Prostate gland (tissue), 2 donors: ENCODE data around the gene CDH6. TPM values are rescaled to one million over a fixed set of nuclear protein-coding genes. Genes with fewer than 3 reads are reported as not detected.
A peak's percentile ranks its signal among the peaks of the same experiment; 100 is the strongest.

ENCODE experiments used
- DNase-seq: peaks from one replicate; pipeline ENCODE4 v3.0.0-alpha.2; 2019; ENCODE audit warnings: low spot score
- H3K27ac ChIP-seq, 2 donors: fragments of 200-600 bp; sonication (generic); 2 replicates each; pipeline ENCODE4 v1.5.1; 2017 to 2019
- H3K27me3 ChIP-seq: fragments of 200-600 bp; sonication (generic); replicated peaks from 2 replicates; pipeline ENCODE4 v1.5.1; 2019; ENCODE audit not compliant: insufficient read depth
- H3K36me3 ChIP-seq, 2 donors: fragments of 200-600 bp; sonication (generic); 1 replicate in 1 of 2; 2 replicates in 1 of 2; pipeline versions ENCODE4 v1.5.1 to v1.8.1; 2017 to 2019
- H3K4me1 ChIP-seq: fragments of 200-600 bp; sonication (generic); replicated peaks from 2 replicates; pipeline ENCODE4 v1.5.1; 2019
- H3K4me3 ChIP-seq, 2 donors: fragments of 200-600 bp; sonication (generic); 2 replicates each; pipeline ENCODE4 v1.5.1; 2017 to 2019
- H3K9me3 ChIP-seq: fragments of 200-600 bp; sonication (generic); 2 replicates; pipeline ENCODE4 v1.5.1; 2017
- POLR2A ChIP-seq: fragments of 450-650 bp; IDR thresholded peaks from one replicate; pipeline ENCODE4 v1.6.1; 2016; ENCODE audit warnings: antibody characterized with exemption, mild to moderate bottlenecking
- POLR2AphosphoS5 ChIP-seq: sonication (generic); formaldehyde crosslinking; IDR thresholded peaks from one replicate; pipeline ENCODE4 v1.6.1; 2017; ENCODE audit warnings: antibody characterized with exemption
- WGBS: methylation state at CpG from one replicate; pipeline ENCODE4 v1.1.5; 2018; 5-methylcytosine and 5-hydroxymethylcytosine counted together
- intact Hi-C: fragments of 100-400 bp; cut with DNase I; formaldehyde crosslinking; loops from one replicate; pipeline ENCODE4 v1.14.2; 2022
- total RNA-seq, 2 donors: library from RNA; depleted of rRNA; stranded (reverse); fragments of >200 nt; gene quantifications; one replicate each; pipeline ENCODE4 v1.1.0, GENCODE V29; 2016
- TF ChIP-seq, protein P1 (sequence below), 4 experiments: fragments of 200-600 bp in 2 of 4; fragments of 450-650 bp in 2 of 4; sonication (generic) in 2 of 4; IDR thresholded peaks; 1 replicate in 3 of 4; 2 replicates in 1 of 4; pipeline ENCODE4 v1.5.1; 2016 to 2019; ENCODE audit warnings: antibody characterized with exemption in 4 of 4, mild to moderate bottlenecking in 2 of 4, moderate library complexity in 2 of 4

Gene CDH6
- total RNA-seq, 2 donors from 2014 or later = 1.2 to 2.3 TPM

DNA sequence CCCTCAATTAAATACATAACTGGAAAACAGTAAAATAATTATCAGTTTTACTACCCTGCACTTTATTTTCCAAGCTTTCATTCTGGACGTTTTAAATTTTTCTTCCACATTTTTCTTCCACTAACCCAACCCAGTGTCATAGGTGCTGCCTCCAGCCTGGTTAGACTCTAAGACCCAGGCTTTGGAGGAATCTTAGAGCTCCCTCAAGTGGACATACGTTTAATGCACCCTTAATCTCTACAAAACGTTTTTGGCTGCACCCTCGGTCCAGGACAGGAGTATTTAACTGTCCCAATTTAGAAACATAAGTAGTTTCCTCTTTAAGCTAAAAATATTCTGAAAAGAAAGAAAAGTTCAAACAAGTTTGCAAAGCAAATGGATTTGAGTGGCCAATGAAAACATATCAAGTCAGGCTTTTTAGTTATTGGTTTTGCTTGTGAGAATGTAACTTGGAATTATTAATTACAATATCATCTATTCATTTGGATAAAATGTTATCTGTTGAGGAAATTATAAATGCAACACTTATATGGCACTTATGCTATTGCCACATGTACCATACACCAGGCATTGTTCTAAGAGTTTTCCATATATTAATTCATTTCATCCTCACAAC lies 38.9 kb downstream of the CDH6 start:
- Histone ChIP-seq H3K9me3 (no peaks in the 10 kb centered on the region), H3K27me3 (no peaks in the 10 kb centered on the region), H3K27ac (no peak overlapping the region), H3K4me1 (no peaks in the 10 kb centered on the region), H3K36me3 (no peaks in the 10 kb centered on the region), H3K4me3 (no peak overlapping the region)
- intact Hi-C loops = no loop called here
- TF ChIP-seq POLR2AphosphoS5 (no peak), POLR2A (no peak)
- TF ChIP-seq, protein P1, sequence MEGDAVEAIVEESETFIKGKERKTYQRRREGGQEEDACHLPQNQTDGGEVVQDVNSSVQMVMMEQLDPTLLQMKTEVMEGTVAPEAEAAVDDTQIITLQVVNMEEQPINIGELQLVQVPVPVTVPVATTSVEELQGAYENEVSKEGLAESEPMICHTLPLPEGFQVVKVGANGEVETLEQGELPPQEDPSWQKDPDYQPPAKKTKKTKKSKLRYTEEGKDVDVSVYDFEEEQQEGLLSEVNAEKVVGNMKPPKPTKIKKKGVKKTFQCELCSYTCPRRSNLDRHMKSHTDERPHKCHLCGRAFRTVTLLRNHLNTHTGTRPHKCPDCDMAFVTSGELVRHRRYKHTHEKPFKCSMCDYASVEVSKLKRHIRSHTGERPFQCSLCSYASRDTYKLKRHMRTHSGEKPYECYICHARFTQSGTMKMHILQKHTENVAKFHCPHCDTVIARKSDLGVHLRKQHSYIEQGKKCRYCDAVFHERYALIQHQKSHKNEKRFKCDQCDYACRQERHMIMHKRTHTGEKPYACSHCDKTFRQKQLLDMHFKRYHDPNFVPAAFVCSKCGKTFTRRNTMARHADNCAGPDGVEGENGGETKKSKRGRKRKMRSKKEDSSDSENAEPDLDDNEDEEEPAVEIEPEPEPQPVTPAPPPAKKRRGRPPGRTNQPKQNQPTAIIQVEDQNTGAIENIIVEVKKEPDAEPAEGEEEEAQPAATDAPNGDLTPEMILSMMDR (IDR thresholded peaks at IDR 0.05) = peak in 2 of 4 experiments; percentile 34 to 40
- no peak for DNase-seq
- 2% methylated on average over 4 of the region's 4 CpGs for WGBS

GRCh38 chr5:31235381-31235780 lies 41.9 kb downstream of the CDH6 start:
- Histone ChIP-seq H3K27me3 (no peaks in the 10 kb centered on the region), H3K27ac (no peak overlapping the region), H3K4me1 (no peaks in the 10 kb centered on the region), H3K4me3 (no peak overlapping the region), H3K36me3 (no peaks in the 10 kb centered on the region), H3K9me3 (no peaks in the 10 kb centered on the region)
- no peak for TF ChIP-seq POLR2A
- TF ChIP-seq, protein P1 (IDR thresholded peaks at IDR 0.05) = no peak
- TF ChIP-seq POLR2AphosphoS5 = no peak
- intact Hi-C loops = no loop called here
- no peak for DNase-seq
- 45% methylated on average over 3 of the region's 3 CpGs for WGBS

GRCh38 chr5:31236339-31236738 lies 42.9 kb downstream of the CDH6 start:
- no peaks in the 10 kb centered on the region for H3K4me1 ChIP-seq
- no peak for DNase-seq
- intact Hi-C loops = no loop called here
- H3K9me3 ChIP-seq = no peaks in the 10 kb centered on the region
- no peaks in the 10 kb centered on the region for H3K36me3 ChIP-seq
- H3K4me3 ChIP-seq = no peak overlapping the region
- TF ChIP-seq POLR2AphosphoS5 = no peak
- no peak for TF ChIP-seq POLR2A
- TF ChIP-seq, protein P1 (IDR thresholded peaks at IDR 0.05) = no peak
- no peak overlapping the region for H3K27ac ChIP-seq
- 64% methylated on average over 6 of the region's 6 CpGs for WGBS
- no peaks in the 10 kb centered on the region for H3K27me3 ChIP-seq

GRCh38 chr5:31237174-31237573 lies 43.7 kb downstream of the CDH6 start:
- H3K27me3 ChIP-seq = no peaks in the 10 kb centered on the region
- no peaks in the 10 kb centered on the region for H3K36me3 ChIP-seq
- no peak for TF ChIP-seq POLR2AphosphoS5
- no peak for TF ChIP-seq POLR2A
- TF ChIP-seq, protein P1 (IDR thresholded peaks at IDR 0.05) = no peak
- H3K4me1 ChIP-seq = no peaks in the 10 kb centered on the region
- 60% methylated on average over 5 of the region's 5 CpGs for WGBS
- no peaks in the 10 kb centered on the region for H3K9me3 ChIP-seq
- no peak overlapping the region for H3K4me3 ChIP-seq
- intact Hi-C loops = no loop called here
- no peak overlapping the region for H3K27ac ChIP-seq
- DNase-seq = no peak

DNA sequence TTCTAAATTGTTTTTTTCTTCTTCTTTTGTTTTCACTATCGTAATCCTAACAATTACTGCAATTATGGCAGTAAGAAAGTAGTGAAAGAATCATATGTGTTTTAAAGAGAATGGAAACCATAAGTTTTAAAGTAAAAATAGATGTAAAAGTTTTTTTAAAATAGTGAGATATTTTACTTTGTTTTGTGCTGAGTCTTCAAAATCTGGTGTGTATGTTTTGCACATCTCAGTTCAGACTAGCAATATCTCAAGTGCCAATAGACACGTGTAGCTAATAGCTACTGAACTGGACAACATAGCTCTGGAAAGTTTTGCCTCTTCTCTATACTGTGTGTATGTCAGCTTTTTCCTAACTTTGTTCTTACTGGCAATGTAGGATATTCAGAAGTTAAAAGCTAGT lies 45.0 kb downstream of the CDH6 start:
- no peaks in the 10 kb centered on the region for H3K27me3 ChIP-seq
- TF ChIP-seq, protein P1 (IDR thresholded peaks at IDR 0.05) = no peak
- no peak for TF ChIP-seq POLR2A
- TF ChIP-seq POLR2AphosphoS5 = no peak
- no peak overlapping the region for H3K4me3 ChIP-seq
- no peak overlapping the region for H3K27ac ChIP-seq
- intact Hi-C loops = no loop called here
- 66% methylated on average over 2 of the region's 2 CpGs for WGBS
- no peaks in the 10 kb centered on the region for H3K9me3 ChIP-seq
- no peak for DNase-seq
- no peaks in the 10 kb centered on the region for H3K36me3 ChIP-seq
- H3K4me1 ChIP-seq = no peaks in the 10 kb centered on the region
